Activated naive CD8-positive, alpha-beta T cell treated with anti-CD3 and anti-CD28 coated beads for 36 hours (primary cell): ENCODE measurements around the gene ELP4. TPM values are rescaled to one million over a fixed set of nuclear protein-coding genes. Genes with fewer than 3 reads are reported as not detected.
"Not testable (repeated sequence)": the region's sequence is repeated elsewhere in the genome, so short reads cannot be mapped to it uniquely, and the experiment has no call there.

Source experiments
- DNase-seq: peaks from one replicate; pipeline ENCODE4 v3.0.0; 2021
- H3K27ac Mint-ChIP-seq: one replicate; pipeline ENCODE4 v1.8.0; 2022; ENCODE audit warnings: mild to moderate bottlenecking, moderate library complexity, mixed read lengths
- H3K27me3 Mint-ChIP-seq: one replicate; pipeline ENCODE4 v1.8.0; 2022; ENCODE audit warnings: mild to moderate bottlenecking, mixed read lengths
- H3K36me3 Mint-ChIP-seq: one replicate; pipeline ENCODE4 v1.8.0; 2021; ENCODE audit warnings: mild to moderate bottlenecking, mixed read lengths
- H3K4me1 Mint-ChIP-seq: one replicate; pipeline ENCODE4 v1.8.0; 2021; ENCODE audit warnings: mixed read lengths
- H3K4me3 Mint-ChIP-seq: one replicate; pipeline ENCODE4 v1.8.0; 2022; ENCODE audit warnings: mild to moderate bottlenecking, moderate library complexity, mixed read lengths
- H3K9me3 Mint-ChIP-seq: one replicate; pipeline ENCODE4 v1.8.0; 2022; ENCODE audit warnings: mixed read lengths
- total RNA-seq, 2 experiments: library from RNA; stranded (reverse); gene quantifications; one replicate each; pipeline ENCODE4 v1.2.3, GENCODE V29; 2021

ELP4 gene
- total RNA-seq, 2 experiments from 2014 or later = 17.6 to 17.8 TPM

DNA sequence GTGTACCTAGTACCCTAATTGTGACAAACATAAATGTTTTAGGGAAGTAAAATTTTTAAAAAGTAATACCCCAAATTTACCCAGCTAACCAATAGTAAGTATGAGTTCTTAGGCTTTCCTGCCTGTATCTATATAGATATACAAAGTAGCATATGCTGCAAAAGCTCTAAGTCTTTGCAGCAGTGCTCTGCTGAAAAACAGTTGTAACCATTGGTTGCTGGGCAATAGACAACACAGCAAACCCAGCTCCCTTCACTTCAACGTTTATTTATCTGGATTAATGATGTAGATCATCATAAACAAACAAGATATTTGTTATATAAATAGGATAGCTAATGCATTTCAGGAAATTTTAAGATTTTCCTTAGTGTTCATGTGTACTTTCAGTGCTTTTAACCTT lies 218.9 kb downstream of the ELP4 start:
- Mint-ChIP-seq H3K27ac (no peak overlapping the region), H3K27me3 (no peaks in the 10 kb centered on the region), H3K9me3 (peaks cover 17% of the 10 kb centered on the region), H3K36me3 (peaks cover 35% of the 10 kb centered on the region), H3K4me1 (no peaks in the 10 kb centered on the region), H3K4me3 (no peak overlapping the region)
- DNase-seq = no peak

DNA sequence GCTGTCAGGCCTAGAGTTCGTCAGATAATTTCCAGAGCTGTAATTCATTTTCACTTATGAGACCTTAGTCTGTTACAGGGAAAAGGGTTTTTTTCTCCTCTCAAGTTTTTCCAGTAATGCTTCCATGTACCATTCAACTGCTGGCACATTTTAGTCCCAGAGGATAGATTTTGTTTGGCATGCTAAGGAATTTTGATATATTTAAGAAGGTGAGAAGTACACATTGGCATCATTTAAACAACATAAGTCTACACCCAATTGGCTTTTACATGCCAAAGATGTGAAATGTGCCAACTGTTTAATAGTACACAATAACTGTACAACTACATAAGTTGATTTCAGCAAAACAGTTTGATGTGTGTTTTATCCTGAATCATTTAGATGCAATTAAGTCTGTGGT lies 230.6 kb downstream of the ELP4 start:
- Mint-ChIP-seq H3K36me3 (peaks cover 17% of the 10 kb centered on the region), H3K9me3 (peaks cover 18% of the 10 kb centered on the region), H3K4me1 (no peaks in the 10 kb centered on the region), H3K27ac (no peak overlapping the region), H3K4me3 (no peak overlapping the region), H3K27me3 (no peaks in the 10 kb centered on the region)
- DNase-seq = no peak

DNA sequence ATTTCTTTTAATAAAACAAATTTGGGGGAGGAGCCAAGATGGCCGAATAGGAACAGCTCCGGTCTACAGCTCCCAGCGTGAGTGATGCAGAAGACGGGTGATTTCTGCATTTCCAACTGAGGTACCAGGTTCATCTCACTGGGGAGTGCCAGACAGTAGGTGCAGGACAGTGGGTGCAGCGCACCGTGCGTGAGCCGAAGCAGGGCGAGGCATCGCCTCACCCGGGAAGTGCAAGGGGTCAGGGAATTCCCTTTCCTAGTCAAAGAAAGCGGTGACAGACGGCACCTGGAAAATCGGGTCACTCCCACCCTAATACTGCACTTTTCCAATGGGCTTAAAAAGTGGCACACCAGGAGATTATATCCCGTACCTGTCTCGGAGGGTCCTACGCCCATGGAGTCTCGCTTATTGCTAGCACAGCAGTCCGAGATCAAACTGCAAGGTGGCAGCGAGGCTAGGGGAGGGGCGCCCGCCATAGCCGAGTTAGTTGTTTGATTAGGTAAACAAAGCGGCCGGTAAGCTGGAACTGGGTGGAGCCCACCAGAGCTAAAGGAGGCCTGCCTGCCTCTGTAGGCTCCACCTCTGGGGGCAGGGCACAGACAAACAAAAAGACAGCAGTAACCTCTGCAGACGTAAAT lies 231.3 kb downstream of the ELP4 start:
- DNase-seq, H3K4me3 Mint-ChIP-seq, H3K27ac Mint-ChIP-seq, H3K4me1 Mint-ChIP-seq, H3K27me3 Mint-ChIP-seq: not testable (repeated sequence)
- Mint-ChIP-seq H3K36me3 (peaks cover 17% of the 10 kb centered on the region), H3K9me3 (peaks cover 18% of the 10 kb centered on the region)

DNA sequence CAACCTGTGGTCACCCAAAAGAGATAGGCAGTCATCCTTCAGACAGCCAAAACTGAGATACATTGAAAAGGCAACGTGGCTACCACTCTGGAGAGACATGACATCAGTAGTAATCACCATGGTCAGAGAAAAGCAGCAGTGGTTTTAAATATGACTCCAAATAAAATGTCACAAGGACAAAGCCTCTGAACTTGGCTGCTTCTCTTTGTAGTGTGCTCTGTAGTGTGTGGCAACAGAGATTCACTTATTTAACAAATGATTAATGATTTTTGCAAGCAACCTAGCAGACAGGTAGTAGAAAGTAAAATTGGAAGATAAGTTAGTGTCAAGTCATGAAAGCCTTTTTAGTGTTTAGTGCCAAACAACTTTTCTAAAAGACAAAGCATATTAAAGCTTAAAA lies 238.0 kb downstream of the ELP4 start:
- H3K27ac Mint-ChIP-seq = no peak overlapping the region
- DNase-seq = no peak

DNA sequence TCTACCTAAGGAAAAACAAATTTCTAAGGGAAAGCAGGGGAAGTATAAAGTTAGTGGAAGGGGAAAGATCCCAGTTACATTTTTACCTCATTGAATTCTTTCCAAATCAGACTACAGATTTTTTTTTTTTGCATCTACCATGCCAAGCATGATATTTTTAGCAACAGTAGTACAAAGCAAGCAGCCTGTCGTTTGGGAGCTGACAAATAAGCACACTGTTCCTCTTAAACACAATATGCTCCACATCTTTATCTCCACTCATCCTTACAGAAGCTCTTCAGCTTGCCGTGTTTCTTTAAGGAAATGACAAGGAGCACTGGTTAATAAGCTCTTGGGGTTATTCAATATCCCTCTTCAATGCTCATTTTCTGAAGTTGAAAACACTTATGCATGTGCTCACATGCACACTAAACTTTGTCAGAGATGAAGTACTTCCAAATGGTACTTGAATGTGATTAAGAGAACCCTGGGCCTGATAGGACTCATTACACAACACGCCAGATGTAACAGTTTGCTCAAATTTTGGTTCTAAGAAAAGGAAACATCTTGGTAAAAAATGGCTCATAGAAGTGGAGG lies 247.8 kb downstream of the ELP4 start:
- no peaks in the 10 kb centered on the region for H3K9me3 Mint-ChIP-seq
- H3K36me3 Mint-ChIP-seq = peaks cover 2% of the 10 kb centered on the region
- no peaks in the 10 kb centered on the region for H3K27me3 Mint-ChIP-seq
- DNase-seq = no peak
- no peaks in the 10 kb centered on the region for H3K4me1 Mint-ChIP-seq
- no peak overlapping the region for H3K27ac Mint-ChIP-seq
- H3K4me3 Mint-ChIP-seq = no peak overlapping the region

More for the DNA sequence above, 238.0 kb downstream of the ELP4 start:
- H3K4me1 Mint-ChIP-seq = no peaks in the 10 kb centered on the region
- peaks cover 8% of the 10 kb centered on the region for H3K9me3 Mint-ChIP-seq
- no peak overlapping the region for H3K4me3 Mint-ChIP-seq
- H3K36me3 Mint-ChIP-seq = peaks cover 11% of the 10 kb centered on the region
- no peaks in the 10 kb centered on the region for H3K27me3 Mint-ChIP-seq

DNA sequence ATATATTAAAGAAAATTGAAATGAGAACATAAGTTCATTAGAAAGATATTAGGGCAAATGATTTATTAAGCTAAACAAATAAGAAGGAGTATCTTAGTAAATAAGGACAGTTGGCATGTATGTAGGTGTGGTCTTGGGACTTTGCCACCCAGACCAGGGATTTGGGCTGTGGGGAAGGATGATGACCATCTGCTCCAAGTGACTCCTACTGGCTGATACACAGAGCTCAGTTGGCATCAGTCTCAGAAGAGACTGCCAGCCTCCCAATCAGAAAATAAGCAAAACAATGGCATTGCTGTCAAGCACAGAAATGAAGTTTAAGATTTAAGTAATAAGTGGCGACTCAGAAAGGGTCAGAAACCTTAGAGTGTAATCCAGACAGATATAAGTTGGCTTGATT lies 252.1 kb downstream of the ELP4 start:
- no peaks in the 10 kb centered on the region for H3K27me3 Mint-ChIP-seq
- no peak for DNase-seq
- H3K4me1 Mint-ChIP-seq = no peaks in the 10 kb centered on the region
- H3K27ac Mint-ChIP-seq = no peak overlapping the region
- no peak overlapping the region for H3K4me3 Mint-ChIP-seq
- H3K9me3 Mint-ChIP-seq = no peaks in the 10 kb centered on the region
- peaks cover 2% of the 10 kb centered on the region for H3K36me3 Mint-ChIP-seq

DNA sequence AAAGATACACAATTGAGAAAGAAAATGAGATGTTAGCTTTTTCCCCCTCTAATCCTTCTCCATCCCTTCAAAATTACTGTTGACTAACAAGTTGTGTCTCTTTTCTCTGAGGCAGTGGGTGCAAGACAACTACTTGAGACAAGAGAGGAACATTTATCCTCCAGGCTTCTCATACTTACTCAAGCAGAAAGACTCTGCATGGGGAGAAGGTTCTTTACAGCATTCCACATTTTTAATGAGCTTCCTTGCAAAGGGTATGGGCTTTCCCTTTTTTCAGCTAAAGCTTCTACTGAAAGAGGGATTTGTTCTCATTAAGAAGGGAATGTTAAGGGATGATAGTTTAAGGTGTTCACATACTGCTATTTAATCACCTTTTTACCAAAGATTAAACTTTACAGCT lies 253.7 kb downstream of the ELP4 start:
- peaks cover 2% of the 10 kb centered on the region for H3K36me3 Mint-ChIP-seq

DNA sequence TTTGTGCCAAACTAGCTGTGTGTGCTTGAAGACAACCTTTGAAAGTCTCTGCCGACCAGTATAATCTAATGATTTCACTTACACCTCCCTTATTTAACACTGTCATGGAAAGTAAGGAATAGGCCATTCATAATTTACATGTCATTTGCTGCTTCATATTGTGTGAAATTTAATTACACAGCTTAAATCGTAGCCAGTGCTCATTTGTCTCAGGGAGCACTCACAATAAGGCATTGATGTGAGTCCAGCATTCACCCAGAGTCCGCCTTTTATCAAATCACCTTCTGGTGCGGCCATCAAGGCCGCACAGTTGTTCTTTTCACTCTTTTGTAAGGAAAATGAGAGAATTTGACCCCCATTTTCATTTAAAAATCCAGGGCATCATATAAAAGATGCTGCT lies 254.7 kb downstream of the ELP4 start:
- Mint-ChIP-seq H3K4me3 (no peak overlapping the region), H3K36me3 (no peaks in the 10 kb centered on the region), H3K27ac (no peak overlapping the region), H3K9me3 (no peaks in the 10 kb centered on the region), H3K4me1 (no peaks in the 10 kb centered on the region), H3K27me3 (no peaks in the 10 kb centered on the region)
- DNase-seq = no peak

More for the DNA sequence above, 253.7 kb downstream of the ELP4 start:
- Mint-ChIP-seq H3K4me1 (no peaks in the 10 kb centered on the region), H3K4me3 (no peak overlapping the region), H3K27me3 (no peaks in the 10 kb centered on the region), H3K27ac (no peak overlapping the region), H3K9me3 (no peaks in the 10 kb centered on the region)
- DNase-seq = no peak

DNA sequence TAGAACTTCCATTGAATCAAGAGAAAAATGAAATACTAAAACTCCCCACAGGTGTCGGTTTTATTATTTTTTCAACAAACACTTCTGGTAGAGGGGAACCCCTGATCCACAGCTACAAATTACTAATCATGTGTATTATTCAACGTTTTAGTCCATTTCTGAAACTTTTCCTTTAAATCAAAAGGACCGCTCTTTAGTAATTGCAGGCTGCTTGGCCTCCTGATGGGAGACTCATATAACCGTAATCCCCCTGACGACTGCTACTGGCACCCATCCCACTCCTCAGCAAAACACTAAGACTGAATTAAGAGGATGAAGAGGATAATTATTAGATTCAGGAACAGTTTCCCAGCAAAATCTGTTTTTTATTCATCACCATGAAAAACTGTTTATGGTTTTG lies 255.2 kb downstream of the ELP4 start:
- H3K4me1 Mint-ChIP-seq = no peaks in the 10 kb centered on the region
- H3K36me3 Mint-ChIP-seq = no peaks in the 10 kb centered on the region
- H3K27ac Mint-ChIP-seq = no peak overlapping the region
- H3K9me3 Mint-ChIP-seq = no peaks in the 10 kb centered on the region
- H3K27me3 Mint-ChIP-seq = no peaks in the 10 kb centered on the region
- DNase-seq = no peak
- H3K4me3 Mint-ChIP-seq = no peak overlapping the region

DNA sequence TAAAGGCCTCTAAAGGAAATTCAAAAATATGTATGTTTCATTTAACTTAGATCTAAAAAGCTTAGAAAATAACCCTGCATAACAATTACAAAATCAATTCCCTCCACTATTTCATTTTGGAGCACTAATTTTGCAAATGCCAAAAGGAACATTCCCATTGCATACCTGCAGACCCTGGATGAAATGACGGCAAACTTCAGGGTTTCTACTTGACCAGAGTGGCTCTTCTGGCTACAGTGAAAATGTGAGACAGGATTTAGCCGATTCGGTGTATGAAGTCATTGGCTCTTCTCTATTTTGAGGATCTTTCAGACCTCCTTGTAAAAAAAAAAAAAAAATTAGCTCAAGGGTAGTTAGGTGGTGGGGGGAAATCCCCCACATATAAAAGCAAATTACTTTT lies 257.5 kb downstream of the ELP4 start:
- H3K9me3 Mint-ChIP-seq = no peaks in the 10 kb centered on the region
- no peak overlapping the region for H3K4me3 Mint-ChIP-seq
- no peak for DNase-seq
- H3K27me3 Mint-ChIP-seq = no peaks in the 10 kb centered on the region
- H3K27ac Mint-ChIP-seq = no peak overlapping the region
- no peaks in the 10 kb centered on the region for H3K36me3 Mint-ChIP-seq
- H3K4me1 Mint-ChIP-seq = no peaks in the 10 kb centered on the region

DNA sequence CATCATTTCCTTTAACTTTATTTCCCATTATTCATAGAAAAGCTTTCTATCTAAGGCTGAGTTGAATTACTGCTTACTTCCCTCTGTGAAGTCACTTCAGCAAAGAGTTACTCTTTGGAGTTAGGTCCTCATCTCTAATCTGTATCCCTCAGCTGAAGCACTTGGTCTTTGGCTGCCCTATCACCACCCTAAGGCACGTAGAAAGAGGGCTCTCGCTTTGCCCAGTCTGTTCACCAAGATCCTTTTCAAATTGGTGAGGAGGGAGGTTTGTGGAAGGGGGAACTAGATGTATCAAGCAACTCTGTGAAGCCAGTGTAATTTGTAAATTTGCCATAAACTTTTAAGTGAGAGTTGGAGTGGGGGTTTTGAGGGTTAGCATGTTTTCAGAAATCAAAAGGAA lies 258.1 kb downstream of the ELP4 start:
- Mint-ChIP-seq H3K27me3 (no peaks in the 10 kb centered on the region), H3K4me3 (no peak overlapping the region), H3K4me1 (no peaks in the 10 kb centered on the region), H3K27ac (no peak overlapping the region), H3K9me3 (no peaks in the 10 kb centered on the region), H3K36me3 (peaks cover 4% of the 10 kb centered on the region)
- DNase-seq = no peak

DNA sequence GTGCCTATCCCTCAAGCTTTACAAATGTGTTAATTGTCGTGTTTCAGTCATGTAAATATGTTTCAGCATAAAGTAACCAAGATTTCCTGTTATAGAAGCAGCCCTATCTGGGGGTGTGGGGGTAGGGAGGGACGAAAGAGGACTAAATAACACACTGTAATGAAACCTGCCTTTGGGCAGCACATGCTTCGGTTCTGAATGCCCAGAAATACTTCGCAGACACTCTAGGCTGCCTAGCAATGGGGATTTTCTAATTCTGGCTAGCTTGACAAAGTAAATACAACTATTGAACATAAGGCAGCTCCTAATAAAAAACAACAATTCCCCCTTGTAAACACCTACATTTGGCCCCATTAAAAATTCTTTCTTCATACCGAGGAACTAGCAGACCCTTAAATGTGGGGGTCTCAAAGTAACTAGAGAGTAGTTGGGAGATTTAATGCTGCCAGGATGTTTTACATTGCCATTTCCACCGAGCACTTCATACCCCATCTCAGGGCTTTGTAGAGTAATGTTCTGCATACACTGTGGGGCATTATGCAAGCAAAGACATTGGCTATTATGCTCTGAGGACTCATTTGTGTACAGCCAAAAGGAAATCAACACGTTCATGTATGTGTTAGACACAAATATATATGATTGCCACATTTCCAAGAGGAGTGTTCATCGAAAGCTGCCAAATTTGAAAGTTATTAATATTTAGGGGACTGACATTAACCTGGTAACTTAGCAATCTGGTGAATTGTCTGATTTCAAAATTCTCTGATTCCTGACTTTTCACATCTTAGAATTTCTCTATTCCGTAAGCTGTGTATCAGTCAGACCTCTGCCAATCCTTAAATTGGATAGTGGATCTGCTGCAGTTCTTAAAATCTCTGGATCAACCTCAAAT lies 259.4 kb downstream of the ELP4 start:
- no peaks in the 10 kb centered on the region for H3K27me3 Mint-ChIP-seq
- DNase-seq = no peak
- H3K9me3 Mint-ChIP-seq = no peaks in the 10 kb centered on the region
- H3K36me3 Mint-ChIP-seq = peaks cover 9% of the 10 kb centered on the region
- no peak overlapping the region for H3K27ac Mint-ChIP-seq
- H3K4me3 Mint-ChIP-seq = no peak overlapping the region
- no peaks in the 10 kb centered on the region for H3K4me1 Mint-ChIP-seq

DNA sequence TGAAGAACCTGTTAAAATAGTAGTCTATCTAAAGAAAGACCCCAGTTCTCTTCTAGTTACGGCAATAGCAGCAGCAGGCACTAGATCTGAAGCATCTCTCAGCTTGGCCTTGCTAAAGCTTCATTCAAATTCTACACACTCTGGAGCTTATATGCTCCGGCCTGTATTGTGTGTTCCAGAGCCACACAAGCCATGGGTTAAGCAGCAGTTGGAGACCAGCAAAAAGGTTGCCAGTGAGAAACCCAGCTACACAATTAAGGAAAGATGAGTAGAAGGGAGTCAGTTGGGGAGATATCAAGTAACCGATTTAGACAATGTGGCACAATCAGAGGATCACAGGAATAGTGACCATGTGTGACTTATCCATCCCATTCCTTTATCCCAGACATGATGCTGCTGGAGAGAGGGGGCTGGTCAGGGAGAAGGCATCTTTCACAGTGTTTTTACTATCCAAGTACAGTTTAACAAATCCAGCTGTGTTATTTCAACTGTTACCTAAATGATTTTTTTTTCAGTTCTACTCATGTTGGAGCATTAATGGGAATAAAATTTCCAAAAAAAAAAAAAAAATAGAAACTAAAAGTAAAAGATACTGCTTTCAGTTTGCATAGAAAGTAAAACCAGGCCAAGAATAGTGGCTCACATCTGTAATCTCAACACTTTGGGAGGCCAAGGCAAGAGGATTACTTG lies 260.6 kb downstream of the ELP4 start:
- H3K4me3 Mint-ChIP-seq = no peak overlapping the region
- no peaks in the 10 kb centered on the region for H3K9me3 Mint-ChIP-seq

DNA sequence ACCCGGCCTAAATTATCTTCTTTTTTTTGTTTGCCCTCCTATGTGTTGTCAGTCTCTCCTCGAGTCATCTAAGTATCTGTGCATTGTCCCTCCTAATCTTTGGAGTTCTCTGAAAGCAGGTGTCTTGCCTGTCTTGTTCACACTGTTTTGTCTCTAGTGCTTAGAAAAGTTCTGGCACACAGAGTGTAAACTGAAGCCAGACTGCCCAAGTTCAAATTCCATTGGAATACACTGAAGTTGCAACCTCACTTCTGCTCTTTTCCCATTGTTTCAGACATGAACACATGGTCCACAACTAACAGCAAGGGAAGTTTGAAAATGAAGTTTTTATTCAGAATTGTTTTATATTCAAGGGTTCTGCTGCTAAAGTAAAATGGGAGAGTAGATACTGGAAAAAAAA lies 262.8 kb downstream of the ELP4 start:
- no peak overlapping the region for H3K4me3 Mint-ChIP-seq
- no peak for DNase-seq
- no peak overlapping the region for H3K27ac Mint-ChIP-seq
- H3K9me3 Mint-ChIP-seq = peaks cover under 1% of the 10 kb centered on the region
- H3K36me3 Mint-ChIP-seq = peaks cover 13% of the 10 kb centered on the region
- H3K27me3 Mint-ChIP-seq = no peaks in the 10 kb centered on the region
- H3K4me1 Mint-ChIP-seq = no peaks in the 10 kb centered on the region

More for the DNA sequence above, 260.6 kb downstream of the ELP4 start:
- DNase-seq = no peak
- Mint-ChIP-seq H3K27ac (no peak overlapping the region), H3K36me3 (peaks cover 12% of the 10 kb centered on the region), H3K4me1 (no peaks in the 10 kb centered on the region), H3K27me3 (no peaks in the 10 kb centered on the region)

DNA sequence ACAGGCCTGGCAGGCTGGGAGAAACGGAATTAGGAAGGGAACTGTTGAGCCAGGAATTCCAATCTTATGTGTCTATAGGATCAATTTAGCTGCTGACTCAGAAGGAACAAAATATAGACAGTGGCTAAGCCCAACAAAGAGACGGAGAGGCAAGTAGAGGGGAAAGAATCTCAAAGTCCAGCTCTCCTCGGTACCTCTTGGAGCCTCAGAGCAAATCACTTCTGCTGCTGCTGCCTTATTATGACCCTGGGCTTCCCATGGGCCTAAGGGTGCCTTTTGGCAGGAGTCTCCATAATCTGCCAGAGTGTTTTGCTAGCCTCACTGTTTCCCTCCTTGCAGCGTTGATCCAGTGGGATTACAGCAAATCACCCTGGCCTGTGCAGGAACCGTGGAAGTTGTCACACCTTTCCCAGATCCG lies 269.8 kb downstream of the ELP4 start:
- Mint-ChIP-seq H3K27ac (no peak overlapping the region), H3K4me3 (no peak overlapping the region), H3K27me3 (no peaks in the 10 kb centered on the region), H3K4me1 (no peaks in the 10 kb centered on the region), H3K36me3 (peaks cover 8% of the 10 kb centered on the region), H3K9me3 (peaks cover 3% of the 10 kb centered on the region)
- DNase-seq = no peak
